Fibroblast of peridontal ligament (primary cell): ENCODE results near the gene SRGAP2C.
"Not testable (repeated sequence)": the region's sequence is repeated elsewhere in the genome, so short reads cannot be mapped to it uniquely, and the experiment has no call there.

Experiments
- DNase-seq: peaks from one replicate; pipeline ENCODE4 v3.0.0-alpha.2; 2010; ENCODE audit errors: extremely low read depth

The SRGAP2C gene

GRCh38 chr1:121332599-121333562, 148.1 kb downstream of the SRGAP2C start:
- not testable (repeated sequence) for DNase-seq

GRCh38 chr1:121337958-121338357, 153.2 kb downstream of the SRGAP2C start:
- DNase-seq: not testable (repeated sequence)

- not testable (repeated sequence) for DNase-seq
Observed at GRCh38 chr1:121339611-121340010, 154.8 kb downstream of the SRGAP2C start.

GRCh38 chr1:121343311-121343906, 158.6 kb downstream of the SRGAP2C start:
- peak; percentile 37 for DNase-seq

- not testable (repeated sequence) for DNase-seq
Observed at GRCh38 chr1:121344355-121344754, 159.6 kb downstream of the SRGAP2C start.

GRCh38 chr1:121346654-121347053, 161.9 kb downstream of the SRGAP2C start:
- not testable (repeated sequence) for DNase-seq

- DNase-seq: peak; percentile 11
Observed at GRCh38 chr1:121347476-121347875, 162.7 kb downstream of the SRGAP2C start.

- not testable (repeated sequence) for DNase-seq
Observed at GRCh38 chr1:121348115-121348514, 163.3 kb downstream of the SRGAP2C start.

GRCh38 chr1:121349332-121349967, 164.7 kb downstream of the SRGAP2C start:
- not testable (repeated sequence) for DNase-seq

- not testable (repeated sequence) for DNase-seq
Observed at GRCh38 chr1:121355711-121356420, 171.1 kb downstream of the SRGAP2C start.

GRCh38 chr1:121356819-121357218, 172.0 kb downstream of the SRGAP2C start:
- DNase-seq: not testable (repeated sequence)

- not testable (repeated sequence) for DNase-seq
Observed at GRCh38 chr1:121360531-121360930, 175.8 kb downstream of the SRGAP2C start.

- DNase-seq: not testable (repeated sequence)
Observed at GRCh38 chr1:121361451-121362233, 176.9 kb downstream of the SRGAP2C start.

- not testable (repeated sequence) for DNase-seq
Observed at GRCh38 chr1:121362234-121362883, 177.6 kb downstream of the SRGAP2C start.

GRCh38 chr1:121365316-121365715, 180.5 kb downstream of the SRGAP2C start:
- not testable (repeated sequence) for DNase-seq

- DNase-seq: not testable (repeated sequence)
Observed at GRCh38 chr1:121365723-121366122, 180.9 kb downstream of the SRGAP2C start.

- not testable (repeated sequence) for DNase-seq
Observed at GRCh38 chr1:121366171-121366570, 181.4 kb downstream of the SRGAP2C start.

- DNase-seq: not testable (repeated sequence)
Observed at GRCh38 chr1:121368910-121369309, 184.1 kb downstream of the SRGAP2C start.

GRCh38 chr1:121369959-121370358, 185.2 kb downstream of the SRGAP2C start:
- DNase-seq: not testable (repeated sequence)

- DNase-seq: not testable (repeated sequence)
Observed at GRCh38 chr1:121374851-121375367, 190.1 kb downstream of the SRGAP2C start.
